Measurements from ENCODE around the gene RUFY3.

- TF ChIP-seq CTCF (IDR thresholded peaks at IDR 0.05; ENCODE audit: insufficient read depth, low read length) (no peak), POLR2AphosphoS5 (IDR thresholded peaks at IDR 0.05; ENCODE audit: low read depth) (no peak)
These were observed 111.9 kb downstream of the RUFY3 start for GRCh38 chr4:70833675-70834074.
